ENCODE data around the gene PNPO.

PNPO gene

DNA sequence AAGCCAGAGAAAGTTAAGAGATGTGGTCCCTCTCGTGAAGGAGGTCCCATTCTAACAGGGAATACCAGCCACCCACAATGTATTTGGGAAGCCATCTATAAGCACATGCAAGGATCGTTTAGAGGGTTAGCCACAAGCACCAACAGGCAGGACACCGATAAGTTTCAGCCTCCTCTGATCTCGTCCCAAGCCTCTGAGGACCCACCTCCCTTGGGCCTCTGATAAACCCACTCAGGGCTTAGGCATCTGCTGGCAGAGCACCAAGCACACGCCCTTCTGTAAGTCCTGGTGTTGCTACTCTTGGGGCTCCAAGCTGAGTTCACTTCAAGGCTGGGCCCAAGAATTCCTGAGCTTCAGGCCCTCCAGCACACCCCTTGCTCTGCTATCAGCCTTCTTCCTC, 5.4 kb upstream of the PNPO start:
- H3K36me3 ChIP-seq (ENCODE audit: insufficient read depth, low read length), result no peaks in the 10 kb centered on the region
- H3K27ac ChIP-seq (ENCODE audit: low read depth, low read length), result no peak overlapping the region

DNA sequence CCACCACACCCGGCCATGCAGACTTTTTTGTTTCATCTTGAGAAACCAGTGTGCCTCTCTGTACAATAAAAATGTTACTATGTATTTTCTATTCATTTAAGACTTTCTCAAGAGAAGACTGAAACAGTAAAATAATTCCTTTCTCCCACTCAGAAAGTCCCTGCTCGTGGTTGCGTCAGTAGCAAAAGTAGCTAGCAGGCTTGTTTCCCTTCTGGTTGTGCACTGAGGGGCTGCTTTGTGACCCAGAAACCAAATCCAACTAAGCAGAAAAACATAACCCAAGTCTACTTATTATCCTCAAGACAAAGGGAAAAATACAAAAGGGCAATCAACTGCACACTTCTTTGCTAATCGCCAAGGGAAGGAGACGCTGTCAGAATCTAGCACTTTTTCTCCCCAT, 3.4 kb upstream of the PNPO start:
- Histone ChIP-seq H3K27me3 (ENCODE audit: insufficient read depth, low read length) (no peaks in the 10 kb centered on the region), H2AFZ (ENCODE audit: low read length, unreplicated experiment) (no peak overlapping the region), H3K4me3 (ENCODE audit: low read depth, low read length) (no peak overlapping the region), H3K4me1 (ENCODE audit: control insufficient read depth, insufficient read depth, low read length, unreplicated experiment) (peaks cover 33% of the 10 kb centered on the region), H3K27ac (ENCODE audit: low read depth, low read length) (no peak overlapping the region), H3K36me3 (ENCODE audit: insufficient read depth, low read length) (no peaks in the 10 kb centered on the region), H3K79me2 (ENCODE audit: control insufficient read depth, insufficient read depth, low read length, unreplicated experiment) (peaks cover 13% of the 10 kb centered on the region)

More for the DNA sequence above, 5.4 kb upstream of the PNPO start:
- H3K27me3 ChIP-seq (ENCODE audit: insufficient read depth, low read length), result no peaks in the 10 kb centered on the region
- H3K4me1 ChIP-seq (ENCODE audit: control insufficient read depth, insufficient read depth, low read length, unreplicated experiment), result peaks cover 36% of the 10 kb centered on the region
- no peak overlapping the region for H3K4me3 ChIP-seq (ENCODE audit: low read depth, low read length)
- no peak overlapping the region for H2AFZ ChIP-seq (ENCODE audit: low read length, unreplicated experiment)
- H3K79me2 ChIP-seq (ENCODE audit: control insufficient read depth, insufficient read depth, low read length, unreplicated experiment), result peaks cover 12% of the 10 kb centered on the region

DNA sequence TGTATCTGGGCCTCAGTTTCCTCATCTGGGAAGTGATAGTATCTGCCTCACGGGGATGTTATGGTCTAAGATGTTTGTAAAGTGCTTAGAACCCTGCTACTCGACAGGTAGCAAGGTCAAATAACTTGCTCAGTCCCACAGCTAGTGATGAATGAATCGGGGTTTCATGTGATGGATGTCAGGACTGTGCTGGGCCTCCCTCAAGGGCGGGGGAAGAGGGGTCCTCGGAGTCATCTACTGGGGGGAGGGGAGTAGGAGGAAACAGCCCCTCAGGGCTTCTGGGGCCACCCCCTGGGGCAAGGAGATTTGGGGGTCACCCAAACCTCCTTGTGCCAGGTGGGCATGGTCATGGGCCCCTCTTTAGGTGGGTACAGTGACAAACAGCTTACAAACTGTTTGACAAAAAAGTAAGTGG, 732 bp downstream of the PNPO start:
- Histone ChIP-seq H3K27me3 (ENCODE audit: insufficient read depth, low read length) (no peaks in the 10 kb centered on the region), H3K27ac (ENCODE audit: low read depth, low read length) (peak overlapping the region; percentile 23; the same call in 1 of the 2 replicates), H3K36me3 (ENCODE audit: insufficient read depth, low read length) (no peaks in the 10 kb centered on the region), H3K79me2 (ENCODE audit: control insufficient read depth, insufficient read depth, low read length, unreplicated experiment) (peaks cover 4% of the 10 kb centered on the region), H3K4me1 (ENCODE audit: control insufficient read depth, insufficient read depth, low read length, unreplicated experiment) (peaks cover 8% of the 10 kb centered on the region), H3K4me3 (ENCODE audit: low read depth, low read length) (peak overlapping the region; percentile 84), H2AFZ (ENCODE audit: low read length, unreplicated experiment) (peak overlapping the region; percentile 39)

DNA sequence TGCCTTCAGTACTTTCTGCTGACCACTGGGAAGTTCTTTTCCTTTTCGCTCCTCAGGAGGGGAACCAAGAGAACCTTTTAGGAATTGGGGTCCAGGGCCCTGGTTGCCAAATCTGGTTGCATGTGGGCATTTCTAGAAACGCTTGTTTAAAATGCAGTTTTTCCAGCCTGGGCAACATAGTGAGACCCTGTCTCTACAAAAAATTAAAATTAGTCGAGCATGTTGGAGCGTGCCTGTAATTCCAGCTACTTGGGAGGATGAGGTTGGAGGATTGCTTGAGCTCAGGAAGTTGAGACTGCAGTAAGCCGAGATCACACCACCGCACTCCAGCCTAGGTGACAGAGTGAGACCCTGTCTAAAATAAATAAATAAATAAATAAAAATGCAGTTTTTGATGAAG, 1.2 kb downstream of the PNPO start:
- Histone ChIP-seq H3K79me2 (ENCODE audit: control insufficient read depth, insufficient read depth, low read length, unreplicated experiment) (peaks cover 4% of the 10 kb centered on the region), H3K36me3 (ENCODE audit: insufficient read depth, low read length) (no peaks in the 10 kb centered on the region), H3K4me1 (ENCODE audit: control insufficient read depth, insufficient read depth, low read length, unreplicated experiment) (peaks cover 8% of the 10 kb centered on the region), H3K27me3 (ENCODE audit: insufficient read depth, low read length) (no peaks in the 10 kb centered on the region), H3K27ac (ENCODE audit: low read depth, low read length) (no peak overlapping the region), H3K4me3 (ENCODE audit: low read depth, low read length) (peak overlapping the region; percentile 84), H2AFZ (ENCODE audit: low read length, unreplicated experiment) (no peak overlapping the region)

DNA sequence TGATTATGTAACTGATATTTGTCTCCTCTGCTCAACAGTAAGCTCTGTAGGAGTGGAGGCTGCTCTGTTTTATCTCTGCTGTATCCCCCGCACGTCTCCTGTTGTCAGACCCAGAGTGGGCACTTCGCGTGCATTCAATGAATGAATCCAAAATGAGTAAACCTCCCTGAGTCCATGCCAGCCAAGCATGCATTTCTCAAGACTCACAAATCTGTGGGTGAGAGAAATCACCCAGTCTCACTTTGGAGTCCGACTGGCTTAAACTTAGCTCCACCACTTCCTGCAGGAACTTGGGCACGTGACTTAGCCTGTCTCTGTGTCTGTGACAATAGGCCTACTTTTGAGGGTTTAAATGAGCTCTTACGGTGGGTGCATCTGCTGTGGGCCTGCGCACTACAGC, 3.7 kb downstream of the PNPO start:
- peaks cover 8% of the 10 kb centered on the region for H3K4me1 ChIP-seq (ENCODE audit: control insufficient read depth, insufficient read depth, low read length, unreplicated experiment)
- no peaks in the 10 kb centered on the region for H3K36me3 ChIP-seq (ENCODE audit: insufficient read depth, low read length)
- H3K79me2 ChIP-seq (ENCODE audit: control insufficient read depth, insufficient read depth, low read length, unreplicated experiment), result peaks cover 4% of the 10 kb centered on the region
- H2AFZ ChIP-seq (ENCODE audit: low read length, unreplicated experiment), result no peak overlapping the region
- H3K4me3 ChIP-seq (ENCODE audit: low read depth, low read length), result no peak overlapping the region
- no peak overlapping the region for H3K27ac ChIP-seq (ENCODE audit: low read depth, low read length)
- no peaks in the 10 kb centered on the region for H3K27me3 ChIP-seq (ENCODE audit: insufficient read depth, low read length)

DNA sequence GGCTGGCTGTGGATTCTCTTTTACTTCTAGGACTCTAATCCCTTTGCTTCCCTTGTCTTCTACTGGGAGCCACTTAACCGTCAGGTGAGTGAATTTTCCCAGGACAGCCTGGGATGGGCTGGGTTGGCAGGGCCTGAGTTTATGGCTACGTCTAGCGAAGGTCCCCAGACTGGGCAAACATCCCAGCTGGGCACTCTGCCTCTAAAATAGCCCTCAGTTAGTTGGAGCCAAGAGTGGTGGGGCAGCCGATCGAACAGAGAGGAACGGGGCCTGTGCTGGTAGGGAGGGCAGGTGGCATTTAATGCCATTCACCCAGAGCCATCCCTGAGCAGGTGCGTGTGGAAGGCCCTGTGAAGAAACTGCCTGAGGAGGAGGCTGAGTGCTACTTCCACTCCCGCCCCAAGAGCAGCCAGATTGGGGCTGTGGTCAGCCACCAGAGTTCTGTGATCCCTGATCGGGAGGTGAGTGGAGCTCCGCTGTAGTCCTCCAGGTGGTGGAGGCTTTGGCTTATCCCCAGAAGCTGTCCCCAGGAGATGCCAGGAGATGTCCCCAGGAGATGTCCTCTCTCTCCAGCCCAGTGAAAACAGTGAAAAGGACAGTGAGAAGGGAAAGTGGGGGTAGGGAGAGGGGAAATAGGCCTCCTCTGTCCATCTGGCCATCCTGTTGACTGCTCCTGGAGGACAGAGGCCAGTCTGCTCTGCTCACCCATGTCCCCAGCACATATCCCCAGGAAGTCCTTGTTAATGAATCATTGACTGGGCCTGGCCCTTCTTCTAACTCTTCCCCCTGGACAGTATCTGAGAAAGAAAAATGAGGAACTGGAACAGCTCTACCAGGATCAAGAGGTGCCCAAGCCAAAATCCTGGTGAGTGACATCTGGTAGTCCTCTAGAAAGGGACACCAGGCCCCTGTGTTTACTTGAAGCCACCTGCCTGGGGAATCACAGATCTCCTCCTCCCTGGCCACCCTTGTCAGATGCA, 4.4 kb downstream of the PNPO start:
- peaks cover 3% of the 10 kb centered on the region for H3K79me2 ChIP-seq (ENCODE audit: control insufficient read depth, insufficient read depth, low read length, unreplicated experiment)
- no peaks in the 10 kb centered on the region for H3K27me3 ChIP-seq (ENCODE audit: insufficient read depth, low read length)
- H3K4me3 ChIP-seq (ENCODE audit: low read depth, low read length), result no peak overlapping the region
- H2AFZ ChIP-seq (ENCODE audit: low read length, unreplicated experiment), result no peak overlapping the region
- no peaks in the 10 kb centered on the region for H3K36me3 ChIP-seq (ENCODE audit: insufficient read depth, low read length)
- H3K27ac ChIP-seq (ENCODE audit: low read depth, low read length), result no peak overlapping the region
- peaks cover 6% of the 10 kb centered on the region for H3K4me1 ChIP-seq (ENCODE audit: control insufficient read depth, insufficient read depth, low read length, unreplicated experiment)

DNA sequence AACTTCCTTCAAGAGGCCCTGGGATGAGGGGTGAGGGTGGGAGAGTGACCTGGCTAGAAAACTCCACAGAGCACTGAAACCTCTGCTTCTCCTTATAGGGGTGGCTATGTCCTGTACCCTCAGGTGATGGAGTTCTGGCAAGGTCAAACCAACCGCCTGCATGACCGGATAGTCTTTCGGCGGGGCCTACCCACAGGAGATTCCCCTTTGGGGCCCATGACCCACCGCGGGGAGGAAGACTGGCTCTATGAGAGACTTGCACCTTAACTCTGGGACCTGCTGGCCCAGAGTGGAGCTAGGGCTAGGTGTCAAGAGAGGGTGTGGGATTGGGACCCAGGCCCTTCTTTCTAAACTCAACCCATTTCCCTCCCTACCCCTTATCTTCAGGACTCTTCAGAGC, 5.1 kb downstream of the PNPO start:
- H3K27ac ChIP-seq (ENCODE audit: low read depth, low read length), result no peak overlapping the region

DNA sequence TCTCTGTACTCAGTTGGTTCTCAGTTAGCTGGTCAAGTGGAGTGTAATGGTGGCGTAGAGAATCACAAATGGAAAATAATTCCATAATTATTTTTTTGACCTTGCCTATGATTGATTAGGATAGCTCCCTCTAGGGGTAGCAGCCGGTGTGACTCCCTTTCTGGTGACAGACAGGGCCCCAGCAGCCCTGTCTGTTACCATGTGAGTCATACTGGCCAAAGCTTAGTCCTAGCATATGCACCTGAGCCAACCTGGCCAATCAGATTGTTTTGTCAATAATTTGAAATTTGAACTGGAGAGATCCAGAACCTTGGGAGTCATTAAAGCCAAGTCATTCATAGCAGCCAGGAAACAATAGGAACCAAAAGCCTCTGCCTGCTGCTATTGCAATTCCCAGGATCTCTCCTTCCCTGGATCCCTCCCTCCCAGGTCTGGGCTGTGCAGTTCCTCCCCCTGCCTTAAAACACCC, 5.6 kb downstream of the PNPO start:
- Histone ChIP-seq H3K36me3 (ENCODE audit: insufficient read depth, low read length) (no peaks in the 10 kb centered on the region), H2AFZ (ENCODE audit: low read length, unreplicated experiment) (no peak overlapping the region), H3K4me1 (ENCODE audit: control insufficient read depth, insufficient read depth, low read length, unreplicated experiment) (peaks cover 3% of the 10 kb centered on the region), H3K79me2 (ENCODE audit: control insufficient read depth, insufficient read depth, low read length, unreplicated experiment) (no peaks in the 10 kb centered on the region), H3K27me3 (ENCODE audit: insufficient read depth, low read length) (no peaks in the 10 kb centered on the region), H3K4me3 (ENCODE audit: low read depth, low read length) (no peak overlapping the region), H3K27ac (ENCODE audit: low read depth, low read length) (no peak overlapping the region)

More for the DNA sequence above, 5.1 kb downstream of the PNPO start:
- Histone ChIP-seq H3K36me3 (ENCODE audit: insufficient read depth, low read length) (no peaks in the 10 kb centered on the region), H3K27me3 (ENCODE audit: insufficient read depth, low read length) (no peaks in the 10 kb centered on the region), H3K4me1 (ENCODE audit: control insufficient read depth, insufficient read depth, low read length, unreplicated experiment) (peaks cover 3% of the 10 kb centered on the region), H3K4me3 (ENCODE audit: low read depth, low read length) (no peak overlapping the region), H3K79me2 (ENCODE audit: control insufficient read depth, insufficient read depth, low read length, unreplicated experiment) (no peaks in the 10 kb centered on the region), H2AFZ (ENCODE audit: low read length, unreplicated experiment) (no peak overlapping the region)

DNA sequence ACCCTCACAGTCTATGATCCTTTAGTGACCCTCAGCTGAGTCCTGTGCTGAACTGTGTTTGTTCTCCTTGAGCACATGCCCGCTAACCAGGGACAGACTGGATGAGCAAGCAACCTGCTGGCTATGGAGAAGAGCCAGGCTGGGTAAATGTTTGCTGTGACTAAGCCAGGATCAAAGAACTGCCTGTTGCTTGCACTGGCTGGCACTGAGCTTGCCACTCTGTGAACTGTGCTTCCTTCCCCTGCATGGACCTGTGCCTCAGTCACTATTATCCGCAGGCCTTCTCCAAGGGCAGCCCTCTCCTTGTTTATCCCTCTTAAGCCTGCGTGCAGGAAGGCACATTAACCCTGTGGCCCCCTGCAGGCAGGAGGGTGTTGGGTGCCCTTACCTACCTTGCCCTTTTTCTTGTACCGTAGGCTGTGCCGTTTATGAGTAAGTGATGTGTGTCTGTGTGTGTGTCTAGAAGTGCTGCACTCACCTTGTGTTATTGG, 7.4 kb downstream of the PNPO start:
- Histone ChIP-seq H3K4me3 (ENCODE audit: low read depth, low read length) (no peak overlapping the region), H3K27me3 (ENCODE audit: insufficient read depth, low read length) (no peaks in the 10 kb centered on the region), H2AFZ (ENCODE audit: low read length, unreplicated experiment) (no peak overlapping the region), H3K79me2 (ENCODE audit: control insufficient read depth, insufficient read depth, low read length, unreplicated experiment) (no peaks in the 10 kb centered on the region), H3K36me3 (ENCODE audit: insufficient read depth, low read length) (no peaks in the 10 kb centered on the region), H3K27ac (ENCODE audit: low read depth, low read length) (no peak overlapping the region), H3K4me1 (ENCODE audit: control insufficient read depth, insufficient read depth, low read length, unreplicated experiment) (no peaks in the 10 kb centered on the region)

DNA sequence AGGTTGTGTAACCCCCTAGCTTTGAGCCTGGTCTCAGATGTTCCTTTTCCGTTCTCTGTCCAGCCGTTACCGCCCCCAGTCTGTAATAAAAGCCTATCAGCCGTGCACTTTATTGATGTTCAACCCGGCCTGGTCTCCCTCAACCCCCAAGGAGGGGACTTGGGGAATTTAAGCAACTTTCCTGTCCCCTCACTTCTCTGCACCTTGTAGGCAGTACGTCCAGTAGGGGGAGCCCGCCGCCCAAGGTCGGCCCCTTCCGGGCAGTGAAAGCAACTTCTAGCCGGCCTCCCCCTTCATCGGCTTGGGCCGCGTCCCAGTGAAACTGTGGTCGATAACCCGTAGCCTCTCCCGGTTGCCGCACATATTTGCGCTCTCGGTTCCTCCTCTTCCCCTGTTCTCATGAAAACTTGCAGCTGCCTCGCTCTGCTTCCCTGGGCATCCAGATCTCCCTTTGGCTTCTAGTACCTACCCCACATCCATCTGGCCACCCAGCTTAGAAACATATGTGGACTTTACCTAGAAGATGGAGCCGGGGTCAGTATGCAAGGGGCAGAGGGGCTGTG, 7.9 kb downstream of the PNPO start:
- Histone ChIP-seq H3K4me3 (ENCODE audit: low read depth, low read length) (peak overlapping the region; percentile 37; the same call in 1 of the 2 replicates), H3K27me3 (ENCODE audit: insufficient read depth, low read length) (no peaks in the 10 kb centered on the region), H3K79me2 (ENCODE audit: control insufficient read depth, insufficient read depth, low read length, unreplicated experiment) (no peaks in the 10 kb centered on the region), H3K27ac (ENCODE audit: low read depth, low read length) (no peak overlapping the region), H3K4me1 (ENCODE audit: control insufficient read depth, insufficient read depth, low read length, unreplicated experiment) (no peaks in the 10 kb centered on the region), H3K36me3 (ENCODE audit: insufficient read depth, low read length) (no peaks in the 10 kb centered on the region), H2AFZ (ENCODE audit: low read length, unreplicated experiment) (no peak overlapping the region)

All from ACC112 (cell line).